Dedifferentiated amniotic fluid mesenchymal stem cell (primary cell): Measurements from ENCODE around the gene CRISP1.
"Not testable (repeated sequence)": the region's sequence is repeated elsewhere in the genome, so short reads cannot be mapped to it uniquely, and the experiment has no call there.

Experiments
- DNase-seq: peaks from one replicate; pipeline ENCODE4 v3.0.0-alpha.2; 2016; ENCODE audit errors: extremely low spot score

The CRISP1 gene

DNA sequence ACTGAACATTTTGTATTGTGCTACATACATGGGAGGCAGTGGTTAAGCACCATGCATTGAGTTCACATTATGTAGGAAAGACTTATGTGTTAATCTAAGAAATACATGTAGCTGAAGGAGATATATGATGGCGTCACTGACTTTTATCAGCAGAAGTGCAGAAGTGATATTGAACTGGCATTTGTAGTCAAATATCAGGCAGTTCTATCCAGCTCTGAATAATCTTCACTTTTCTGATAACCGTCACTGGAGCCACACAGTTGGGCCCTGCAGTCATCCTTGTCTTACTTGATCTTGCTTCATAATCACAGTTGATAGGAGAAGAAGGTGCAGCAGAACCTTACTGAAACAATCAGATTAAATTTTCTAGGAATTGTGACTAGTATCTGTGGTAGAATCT lies 26.4 kb downstream of the CRISP1 start:
- no peak for DNase-seq

DNA sequence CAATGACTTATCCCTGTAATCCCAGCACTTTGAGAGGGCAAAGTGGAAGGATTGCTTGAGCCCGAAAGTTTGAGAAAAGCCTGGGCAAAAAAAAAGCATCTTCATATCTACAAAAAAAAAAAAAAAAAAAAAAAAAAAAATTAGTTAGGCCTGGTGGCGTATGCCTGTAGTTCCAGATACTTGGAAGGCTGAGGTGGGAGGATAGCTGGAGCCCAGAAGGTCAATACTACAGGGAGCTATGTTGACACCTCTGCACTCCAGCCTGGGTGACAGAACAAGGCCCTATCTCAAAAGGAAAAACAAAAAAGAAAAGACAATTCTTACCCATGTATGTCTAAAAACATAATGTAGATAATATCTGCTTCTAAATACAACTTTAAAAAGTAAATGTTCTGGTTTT lies 27.2 kb downstream of the CRISP1 start:
- no peak for DNase-seq

DNA sequence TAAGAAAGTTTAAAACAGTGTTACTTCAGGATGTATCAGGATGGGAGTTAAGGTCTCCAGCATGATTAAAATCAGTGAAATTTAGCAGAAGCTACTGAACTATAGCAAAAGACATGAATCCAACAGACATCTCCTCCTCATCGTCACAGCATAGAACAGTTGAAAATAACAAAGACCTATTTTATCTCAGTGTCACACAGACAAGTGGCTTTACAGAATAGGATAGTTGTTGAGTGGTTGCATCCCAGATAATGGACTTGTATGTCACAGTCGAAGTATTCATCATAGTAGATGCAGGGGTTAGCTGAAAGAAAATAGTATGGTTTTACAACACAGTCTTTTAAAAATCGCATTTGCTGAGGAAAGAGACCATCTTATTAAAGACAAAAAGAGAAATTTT lies 31.2 kb downstream of the CRISP1 start:
- no peak for DNase-seq

DNA sequence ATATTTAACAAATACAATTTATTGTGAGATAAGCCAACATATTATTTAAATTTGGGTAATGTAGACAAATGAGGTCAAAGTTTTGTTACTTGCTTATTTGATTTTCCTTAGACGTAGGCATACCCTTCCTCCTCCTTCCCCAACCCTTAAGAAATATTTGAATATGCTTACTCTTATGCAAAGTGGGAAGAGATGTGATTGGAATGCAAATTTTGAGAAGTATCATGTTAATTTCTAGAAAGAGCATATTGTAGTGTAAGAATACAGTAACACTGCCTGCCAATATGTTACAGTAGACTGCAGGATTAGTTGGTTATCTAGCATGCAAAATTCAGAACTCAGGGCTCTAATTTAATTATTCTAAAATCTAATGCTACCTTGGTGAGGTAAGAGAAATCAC lies 32.9 kb downstream of the CRISP1 start:
- no peak for DNase-seq

DNA sequence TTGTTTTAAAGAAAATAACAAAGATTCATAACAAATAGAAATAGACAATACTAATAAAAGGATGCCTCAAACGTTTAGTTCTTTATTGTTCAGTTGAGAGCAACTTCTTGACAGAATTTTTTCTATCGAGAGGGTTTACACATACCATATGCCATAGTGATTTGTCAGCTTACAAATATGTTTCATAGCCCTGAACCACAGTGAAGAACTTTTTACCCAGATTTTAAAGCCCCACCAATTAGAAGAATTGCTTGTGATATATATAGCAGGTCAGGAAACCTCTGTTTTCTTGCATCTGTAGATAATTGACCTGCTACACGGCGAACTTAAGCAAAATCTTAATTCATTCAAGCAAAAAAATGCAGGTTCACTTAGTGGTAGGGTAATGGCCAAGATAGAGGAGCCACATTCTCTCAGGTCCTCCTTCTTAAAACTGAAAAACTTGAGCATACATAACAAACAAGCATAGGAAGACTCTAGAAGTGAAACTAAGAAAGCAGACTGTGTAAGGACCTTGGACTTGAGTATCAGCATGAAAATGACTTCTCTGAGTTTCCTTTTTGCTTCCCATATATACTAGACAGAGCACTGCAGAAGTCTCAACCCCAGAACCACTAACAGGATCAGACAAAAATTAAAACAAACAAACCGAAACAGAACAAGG lies 39.5 kb downstream of the CRISP1 start:
- no peak for DNase-seq

DNA sequence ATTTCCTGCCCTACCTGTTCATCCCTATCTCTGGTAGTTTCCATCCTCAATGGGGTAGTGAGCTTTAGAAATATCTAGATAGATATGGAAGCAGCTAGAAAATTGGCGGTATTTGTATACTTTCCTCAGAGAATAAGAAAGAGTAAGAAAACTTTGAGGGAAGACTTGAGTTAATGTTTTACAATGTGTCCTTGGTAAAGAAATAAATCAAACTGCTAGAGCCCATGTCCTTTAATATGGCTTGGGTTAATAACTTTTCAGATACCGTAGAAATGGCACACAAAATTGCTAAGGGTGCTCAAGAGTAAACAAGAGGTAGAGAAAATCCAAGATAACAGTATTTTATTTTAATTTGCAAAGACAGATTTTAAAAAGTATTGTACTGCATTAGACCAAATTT lies 51.2 kb downstream of the CRISP1 start:
- DNase-seq: no peak

DNA sequence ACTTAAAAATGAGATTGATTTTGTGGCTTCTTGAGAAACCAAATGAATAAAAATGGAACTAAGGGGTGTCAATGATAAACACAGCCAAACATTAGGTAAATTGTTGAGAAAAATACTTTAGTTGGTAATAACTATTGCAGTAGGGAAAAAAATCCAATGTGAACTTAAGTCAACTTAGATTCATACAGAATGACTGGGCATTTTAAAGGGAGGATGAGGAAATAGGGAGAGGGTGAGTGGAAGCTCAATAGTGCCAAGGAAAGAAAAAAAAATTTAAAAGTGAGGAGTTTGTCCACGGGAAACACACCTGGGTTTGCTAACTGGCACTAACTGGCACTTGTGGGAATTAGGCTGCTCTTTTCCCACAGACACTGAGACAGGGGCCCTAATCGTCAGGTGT lies 53.1 kb downstream of the CRISP1 start:
- DNase-seq: no peak

DNA sequence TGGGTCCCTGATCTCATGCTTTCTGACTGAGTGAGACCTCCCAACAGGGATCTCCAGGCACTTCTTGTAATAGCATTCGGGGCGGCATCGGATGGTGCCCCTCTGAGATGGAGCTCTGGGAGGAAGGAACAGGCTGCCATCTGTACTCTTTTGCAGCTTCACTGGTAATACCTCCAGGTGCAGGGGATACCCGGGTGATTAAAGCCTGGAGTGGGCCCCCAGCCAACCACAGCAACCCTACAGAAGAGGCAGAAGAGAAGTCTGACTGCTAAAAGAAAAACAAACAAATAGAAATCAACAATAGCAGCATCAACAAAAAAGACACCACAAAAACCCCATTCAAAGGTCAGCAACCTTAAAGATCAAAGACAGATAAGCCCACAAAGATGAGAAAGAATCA lies 60.2 kb downstream of the CRISP1 start:
- no peak for DNase-seq

DNA sequence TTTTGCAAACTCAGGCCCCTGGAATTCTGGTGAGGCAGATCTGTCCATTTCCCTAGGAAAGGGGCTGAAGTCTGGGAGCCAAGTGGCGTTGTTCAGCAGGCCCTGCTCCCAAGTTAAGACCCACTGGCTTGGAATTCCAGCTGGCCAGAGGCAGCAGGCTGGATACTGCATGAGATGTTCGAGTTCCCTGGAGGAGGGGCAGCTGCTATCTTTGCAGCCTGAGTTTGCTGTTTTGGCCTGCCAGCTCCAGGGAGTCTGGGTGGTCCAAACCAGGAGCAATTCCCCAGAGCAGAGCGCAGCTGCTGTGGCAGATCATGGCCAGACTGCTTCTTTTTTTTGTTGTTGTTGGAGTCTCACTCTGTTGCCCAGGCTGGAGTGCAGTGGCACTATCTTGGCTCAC lies 61.1 kb downstream of the CRISP1 start:
- no peak for DNase-seq

DNA sequence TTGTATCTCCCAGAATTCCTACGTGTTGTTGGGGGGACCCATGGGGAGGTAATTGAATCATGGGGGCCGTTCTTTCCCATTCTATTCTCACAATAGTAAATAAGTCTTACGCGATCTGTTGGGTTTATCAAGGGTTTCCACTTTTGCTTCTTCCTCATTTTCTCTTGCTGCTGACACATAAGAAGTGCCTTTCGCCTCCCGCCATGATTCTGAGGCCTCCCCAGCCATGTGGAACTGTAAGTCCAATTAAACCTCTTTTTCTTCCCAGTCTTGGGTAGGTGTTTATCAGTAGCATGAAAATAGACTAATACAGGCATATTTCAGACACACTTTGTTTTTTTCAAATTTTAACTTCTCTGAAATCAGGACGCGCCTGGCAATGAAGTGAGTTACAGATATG lies 64.8 kb downstream of the CRISP1 start:
- DNase-seq: no peak

DNA sequence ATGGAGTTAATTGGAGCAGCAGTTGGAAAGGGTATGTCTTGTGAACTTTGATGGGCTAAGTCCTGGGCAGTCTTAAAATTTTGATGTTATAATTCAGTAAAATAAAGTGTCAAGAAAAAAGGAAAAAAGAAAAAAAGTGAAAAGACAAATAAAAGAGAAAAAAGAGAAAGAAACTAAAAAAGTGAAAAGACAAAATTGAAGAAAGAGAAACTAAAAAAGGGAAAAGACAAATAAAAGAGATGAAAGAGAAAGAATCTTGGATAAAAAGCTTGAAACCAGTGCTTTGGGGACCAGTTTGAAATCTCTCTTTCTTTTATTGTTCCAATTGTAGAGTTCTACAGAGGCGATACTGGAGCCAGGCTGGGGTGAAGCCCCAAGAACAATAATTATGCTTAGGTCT lies 67.2 kb downstream of the CRISP1 start:
- no peak for DNase-seq

DNA sequence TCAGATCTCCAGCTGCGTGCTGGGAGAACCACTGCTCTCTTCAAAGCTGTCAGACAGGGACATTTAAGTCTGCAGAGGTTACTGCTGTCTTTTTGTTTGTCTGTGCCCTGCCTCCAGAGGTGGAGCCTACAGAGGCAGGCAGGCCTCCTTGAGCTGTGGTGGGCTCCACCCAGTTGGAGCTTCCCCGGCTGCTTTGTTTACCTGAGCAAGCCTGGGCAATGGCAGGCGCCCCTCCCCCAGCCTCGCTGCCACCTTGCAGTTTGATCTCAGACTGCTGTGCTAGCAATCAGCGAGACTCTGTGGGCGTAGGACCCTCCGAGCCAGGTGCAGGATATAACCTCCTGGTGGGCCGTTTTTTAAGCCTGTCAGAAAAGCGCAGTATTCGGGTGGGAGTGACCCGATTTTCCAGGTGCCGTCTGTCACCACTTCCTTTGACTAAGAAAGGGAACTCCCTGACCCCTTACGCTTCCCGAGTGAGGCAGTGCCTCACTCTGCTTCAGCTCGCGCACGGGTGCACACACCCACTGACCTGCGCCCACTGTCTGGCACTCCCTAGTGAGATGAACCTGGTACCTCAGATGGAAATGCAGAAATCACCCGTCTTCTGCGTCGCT lies 69.4 kb downstream of the CRISP1 start:
- not testable (repeated sequence) for DNase-seq

DNA sequence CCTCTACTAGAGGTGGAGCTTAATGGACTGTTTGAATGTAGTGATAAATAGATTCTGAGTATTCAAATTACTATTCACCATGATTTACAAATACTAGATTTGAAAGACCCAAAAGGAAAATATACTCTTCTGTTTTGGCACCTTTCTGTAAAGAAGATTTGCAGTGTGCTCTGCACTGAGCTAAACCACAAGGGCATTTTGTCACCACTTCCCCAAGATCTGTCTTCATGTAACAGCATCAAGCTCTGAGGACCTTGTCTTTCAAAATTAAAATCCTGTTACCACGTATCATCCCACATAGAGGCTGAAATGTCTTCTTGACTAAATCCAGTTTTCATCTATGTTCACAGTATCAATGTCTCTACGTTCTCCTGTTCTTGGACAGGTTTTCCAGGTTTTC lies 76.0 kb downstream of the CRISP1 start:
- DNase-seq: no peak

DNA sequence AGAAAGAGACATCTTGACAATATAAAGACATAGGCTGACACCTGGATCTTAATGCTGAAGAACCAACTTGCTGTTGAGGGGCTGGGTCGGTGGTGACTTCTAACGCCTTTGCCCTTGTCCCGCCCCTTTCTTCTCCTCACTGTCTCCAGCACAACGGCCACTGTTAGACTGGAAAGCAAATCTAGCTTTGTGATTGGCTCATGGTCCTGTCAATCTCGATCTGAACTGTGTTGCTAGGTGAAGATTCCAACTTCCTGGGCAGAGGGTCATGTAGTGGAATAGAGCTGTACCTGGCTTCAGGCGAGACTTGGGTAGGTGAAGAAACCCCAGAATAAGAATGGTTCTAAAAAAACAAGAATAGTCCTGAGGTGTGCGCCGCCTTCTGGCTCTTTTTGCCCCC lies 79.2 kb downstream of the CRISP1 start, which contains the start of gene PGK2:
TSS of gene PGK2 (minus strand) at position 110 of the 400 bp plus-strand sequence. CDS start at position 12, 98 bp downstream.
- DNase-seq: no peak

DNA sequence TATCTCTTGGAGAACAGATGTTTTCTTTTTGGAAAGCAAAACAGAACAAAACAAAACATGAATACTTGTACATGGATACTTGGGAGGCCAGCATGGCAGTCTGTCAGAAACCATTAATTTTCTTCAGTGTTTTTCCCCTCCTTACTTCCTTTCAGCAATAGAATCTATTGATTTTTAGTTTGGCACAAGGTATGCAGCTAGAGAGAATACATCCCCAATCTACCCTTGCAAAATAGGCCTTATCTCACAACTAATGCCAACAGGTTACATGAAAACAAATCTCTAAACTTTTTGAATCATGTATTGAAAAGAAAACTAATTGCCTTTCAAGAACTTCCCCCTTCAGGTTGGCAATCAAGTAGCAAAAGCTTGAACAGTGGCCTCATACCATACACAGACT lies 82.1 kb downstream of the CRISP1 start:
- DNase-seq: no peak
